ENCODE results near the gene PPP2R5D.

DNA sequence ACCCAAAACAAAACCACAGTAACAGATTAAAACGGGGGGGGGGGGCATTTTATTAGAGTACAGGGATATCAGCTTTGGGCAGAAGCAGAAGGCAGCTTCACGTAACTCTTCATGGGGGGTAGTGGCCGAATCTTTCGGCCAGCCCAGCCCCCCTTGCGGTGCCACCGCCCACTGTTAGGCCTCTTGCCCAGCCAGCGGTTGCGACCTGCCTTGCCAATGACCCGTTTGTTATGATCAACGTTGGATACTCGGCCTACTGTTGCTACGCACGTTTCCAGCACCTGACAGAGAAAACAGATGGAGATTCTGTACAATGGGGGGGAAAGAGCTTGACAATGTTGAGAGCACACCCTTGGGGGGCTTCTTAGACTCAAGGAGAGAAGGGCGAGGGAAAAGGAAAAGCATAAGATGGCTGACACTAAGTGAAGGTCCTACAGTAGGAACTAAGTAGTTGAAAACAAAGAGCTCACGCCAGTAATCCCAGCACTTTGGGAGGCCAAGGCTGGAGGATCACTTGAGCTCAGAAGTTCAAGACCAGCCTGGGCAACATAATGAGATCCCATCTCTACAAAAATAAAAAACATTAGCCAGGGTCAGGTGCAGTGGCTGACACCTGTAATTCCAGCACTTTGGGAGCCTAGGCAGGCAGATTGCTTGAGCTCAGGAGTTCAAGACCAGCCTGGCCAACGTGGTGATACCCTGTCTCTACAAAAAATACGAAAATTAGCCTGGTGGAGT, 70.0 kb downstream of the PPP2R5D start:
- no peak for TF ChIP-seq POLR2A (IDR thresholded peaks at IDR 0.05)
- TF ChIP-seq, protein P1, sequence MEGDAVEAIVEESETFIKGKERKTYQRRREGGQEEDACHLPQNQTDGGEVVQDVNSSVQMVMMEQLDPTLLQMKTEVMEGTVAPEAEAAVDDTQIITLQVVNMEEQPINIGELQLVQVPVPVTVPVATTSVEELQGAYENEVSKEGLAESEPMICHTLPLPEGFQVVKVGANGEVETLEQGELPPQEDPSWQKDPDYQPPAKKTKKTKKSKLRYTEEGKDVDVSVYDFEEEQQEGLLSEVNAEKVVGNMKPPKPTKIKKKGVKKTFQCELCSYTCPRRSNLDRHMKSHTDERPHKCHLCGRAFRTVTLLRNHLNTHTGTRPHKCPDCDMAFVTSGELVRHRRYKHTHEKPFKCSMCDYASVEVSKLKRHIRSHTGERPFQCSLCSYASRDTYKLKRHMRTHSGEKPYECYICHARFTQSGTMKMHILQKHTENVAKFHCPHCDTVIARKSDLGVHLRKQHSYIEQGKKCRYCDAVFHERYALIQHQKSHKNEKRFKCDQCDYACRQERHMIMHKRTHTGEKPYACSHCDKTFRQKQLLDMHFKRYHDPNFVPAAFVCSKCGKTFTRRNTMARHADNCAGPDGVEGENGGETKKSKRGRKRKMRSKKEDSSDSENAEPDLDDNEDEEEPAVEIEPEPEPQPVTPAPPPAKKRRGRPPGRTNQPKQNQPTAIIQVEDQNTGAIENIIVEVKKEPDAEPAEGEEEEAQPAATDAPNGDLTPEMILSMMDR (IDR thresholded peaks at IDR 0.05 in 4 of 5, conservative IDR thresholded peaks at IDR 0.05 in 1 of 5): no peak

Measured in gastrocnemius medialis (tissue), 4 donors.